AG08395 (cell line): ENCODE measurements around the gene ITSN2.
A peak's percentile ranks its signal among the peaks of the same experiment; 100 is the strongest.
"Not testable (repeated sequence)": the region's sequence is repeated elsewhere in the genome, so short reads cannot be mapped to it uniquely, and the experiment has no call there.

ENCODE experiments used
- DNase-seq: peaks from one replicate; pipeline ENCODE4 v3.0.0; 2012; ENCODE audit warnings: mixed read lengths, low spot score

ITSN2 gene

GRCh38 chr2:24363301-24363700 is 3.0 kb upstream of the ITSN2 start:
- no peak for DNase-seq

GRCh38 chr2:24362253-24362652 is 1.9 kb upstream of the ITSN2 start:
- no peak for DNase-seq

DNA sequence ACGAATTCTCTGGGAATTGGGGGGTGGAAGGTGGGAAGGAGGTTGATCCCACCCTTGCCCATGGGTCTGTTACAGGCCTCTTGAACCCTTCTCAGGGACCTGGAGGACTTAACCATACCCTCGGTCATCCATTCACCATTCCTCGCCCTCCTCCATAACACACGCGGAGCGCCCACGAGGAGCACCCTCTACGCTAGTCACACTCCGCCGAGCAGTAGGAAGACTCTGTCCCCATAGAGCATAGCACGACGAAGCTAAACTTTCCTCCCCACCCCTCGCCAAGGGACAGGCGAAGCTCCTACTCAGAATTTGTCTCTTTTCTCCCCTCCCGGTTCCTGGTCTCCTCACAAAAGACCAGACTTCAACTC is 611 bp upstream of the ITSN2 start:
- DNase-seq = no peak

DNA sequence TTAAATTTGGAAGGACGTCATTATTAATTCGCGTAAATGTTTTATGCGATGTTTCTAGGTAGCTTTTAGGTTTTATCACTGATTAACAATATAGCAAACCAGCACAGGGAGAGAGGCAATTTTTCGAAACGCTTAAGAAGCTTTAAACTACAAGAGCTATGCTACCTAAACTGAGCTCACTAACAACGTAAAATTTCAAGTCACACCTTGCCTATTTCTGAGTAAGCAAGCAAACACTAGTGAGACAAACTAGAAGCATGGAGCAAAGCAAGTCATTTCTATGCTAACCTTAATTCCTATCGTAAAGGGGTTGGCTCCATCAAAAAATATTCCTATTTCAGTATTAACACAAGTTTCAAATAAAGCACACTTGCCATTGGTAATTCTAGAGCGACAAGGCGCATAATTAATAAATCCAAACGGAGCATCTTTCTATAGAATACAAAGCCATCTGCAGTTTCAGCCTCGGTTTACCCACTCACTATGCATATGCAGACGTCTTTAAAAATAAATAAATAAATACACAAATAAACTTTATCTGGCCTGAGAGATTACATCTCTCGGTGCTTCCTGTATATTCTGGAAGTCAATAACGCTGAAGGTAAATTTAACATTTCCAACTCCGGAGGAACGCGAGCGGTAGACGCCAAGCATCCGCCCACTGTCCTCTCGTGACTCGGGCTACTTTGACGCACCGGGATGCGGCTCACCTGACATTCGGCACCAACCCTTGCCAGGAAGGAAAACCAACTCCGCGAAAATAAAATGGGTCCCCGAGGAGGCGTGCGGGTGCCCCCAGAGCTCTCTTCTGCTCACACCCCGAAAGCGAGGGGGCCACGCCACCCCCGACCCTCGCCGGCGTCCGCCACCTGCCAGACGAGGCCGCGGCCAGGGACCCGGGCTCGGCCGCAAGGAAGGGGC is 947 bp downstream of the ITSN2 start:
- peak; percentile 13 for DNase-seq

DNA sequence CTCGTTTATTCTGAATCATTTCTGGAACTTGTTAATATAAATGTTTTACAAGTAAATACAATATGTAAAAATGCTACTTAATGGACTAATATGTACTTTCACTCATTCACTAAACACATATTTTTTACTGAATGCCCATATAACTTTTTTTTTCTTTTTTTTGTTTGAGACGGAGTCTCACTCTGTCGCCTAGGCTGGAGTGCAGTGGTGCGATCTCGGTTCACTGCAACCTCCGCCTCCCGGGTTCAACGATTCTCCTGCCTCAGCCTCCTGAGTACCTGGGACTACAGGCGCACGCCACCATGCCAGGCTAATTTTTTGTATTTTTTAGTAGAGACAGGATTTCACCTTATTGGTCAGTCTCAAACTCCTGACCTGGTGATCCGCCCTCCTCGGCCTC is 2.6 kb downstream of the ITSN2 start:
- DNase-seq = not testable (repeated sequence)

DNA sequence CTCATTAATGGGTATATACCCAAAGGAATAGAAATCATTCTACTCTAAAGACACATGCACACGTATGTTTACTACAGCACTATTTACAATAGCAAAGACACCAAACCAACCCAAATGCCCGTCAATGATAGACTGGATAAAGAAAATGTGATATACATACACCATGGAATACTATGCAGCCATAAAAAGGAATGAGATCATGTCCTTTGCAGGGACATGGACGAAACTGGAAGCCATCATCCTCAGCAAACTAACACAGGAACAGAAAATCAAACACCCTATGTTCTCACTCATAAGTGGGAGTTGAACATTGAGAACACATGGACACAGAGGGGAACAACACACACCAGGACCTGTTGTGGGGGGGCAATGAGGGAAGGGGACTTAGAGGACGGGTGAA is 3.2 kb downstream of the ITSN2 start:
- DNase-seq = not testable (repeated sequence)

DNA sequence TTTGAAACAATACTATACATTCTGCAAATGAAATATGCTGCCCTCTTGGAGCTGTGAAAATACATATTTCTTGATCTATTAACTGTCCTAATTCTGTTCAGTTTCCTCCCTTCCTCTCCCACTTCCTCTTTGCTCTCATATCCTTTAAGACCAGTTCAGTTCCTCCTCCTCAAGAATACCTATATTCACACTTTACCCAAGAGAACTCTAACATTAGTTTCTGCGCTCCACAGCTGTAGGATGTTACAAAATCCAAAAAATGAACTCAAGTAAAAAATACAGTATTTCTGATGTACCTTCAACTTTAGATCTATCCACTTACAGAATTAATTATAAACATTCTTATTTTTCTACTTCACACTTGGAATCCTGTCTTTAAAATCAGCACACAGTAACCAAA is 5.4 kb downstream of the ITSN2 start:
- no peak for DNase-seq

- no peak for DNase-seq
Observed at GRCh38 chr2:24354395-24354794, 5.9 kb downstream of the ITSN2 start.

DNA sequence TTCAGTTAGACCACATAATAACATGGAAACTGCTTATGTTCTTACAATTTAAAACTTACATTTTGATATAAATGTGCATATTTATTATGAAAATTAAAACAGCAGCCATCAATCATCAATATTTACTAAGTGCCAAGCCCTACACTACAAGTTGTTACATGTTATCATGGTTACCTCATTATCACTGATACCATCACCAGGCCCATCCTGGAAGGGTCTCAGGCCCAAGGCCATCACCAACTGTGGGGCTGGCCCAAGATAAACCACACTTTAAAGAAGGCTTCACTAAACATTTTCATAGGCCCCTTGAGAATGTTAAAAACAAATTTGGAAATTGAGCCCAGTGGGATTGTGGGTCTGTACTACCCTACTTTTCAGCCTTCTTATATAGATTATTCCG is 6.4 kb downstream of the ITSN2 start:
- DNase-seq = no peak

GRCh38 chr2:24353364-24353763 is 7.0 kb downstream of the ITSN2 start:
- DNase-seq = no peak

- no peak for DNase-seq
Observed at GRCh38 chr2:24352664-24353063, 7.7 kb downstream of the ITSN2 start.

DNA sequence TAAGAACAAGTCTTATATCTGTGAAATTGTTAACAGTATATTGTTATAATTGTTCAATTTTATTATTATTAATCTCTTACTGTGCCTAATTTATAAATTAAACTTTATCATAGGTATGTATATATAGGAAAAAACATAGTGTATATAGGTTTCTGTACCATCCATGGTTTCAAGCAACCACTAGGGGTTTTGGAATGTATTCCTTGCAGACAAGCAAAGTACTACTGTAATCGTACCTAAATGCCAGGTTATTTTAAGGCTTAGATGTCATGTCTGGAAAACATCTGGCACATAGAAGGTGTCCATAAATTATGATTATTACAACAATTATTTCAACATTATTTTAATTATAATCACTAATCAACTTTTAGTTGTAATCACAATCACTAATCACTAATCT is 8.4 kb downstream of the ITSN2 start:
- no peak for DNase-seq

DNA sequence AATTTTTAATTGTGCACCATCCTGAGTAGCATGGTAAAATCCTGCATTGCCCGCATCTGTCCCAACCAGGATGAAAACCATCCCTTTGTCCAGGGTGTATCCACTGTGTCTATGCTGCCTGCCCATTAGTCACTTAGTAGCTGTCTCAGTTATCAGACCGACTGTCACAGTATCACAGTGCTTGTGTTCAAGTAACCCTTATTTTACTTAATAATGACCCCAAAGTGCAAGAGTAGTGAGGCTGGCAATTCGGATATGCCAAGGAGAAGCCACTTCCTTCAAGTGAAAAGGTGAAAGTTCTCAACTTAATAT is 8.8 kb downstream of the ITSN2 start:
- DNase-seq = no peak

DNA sequence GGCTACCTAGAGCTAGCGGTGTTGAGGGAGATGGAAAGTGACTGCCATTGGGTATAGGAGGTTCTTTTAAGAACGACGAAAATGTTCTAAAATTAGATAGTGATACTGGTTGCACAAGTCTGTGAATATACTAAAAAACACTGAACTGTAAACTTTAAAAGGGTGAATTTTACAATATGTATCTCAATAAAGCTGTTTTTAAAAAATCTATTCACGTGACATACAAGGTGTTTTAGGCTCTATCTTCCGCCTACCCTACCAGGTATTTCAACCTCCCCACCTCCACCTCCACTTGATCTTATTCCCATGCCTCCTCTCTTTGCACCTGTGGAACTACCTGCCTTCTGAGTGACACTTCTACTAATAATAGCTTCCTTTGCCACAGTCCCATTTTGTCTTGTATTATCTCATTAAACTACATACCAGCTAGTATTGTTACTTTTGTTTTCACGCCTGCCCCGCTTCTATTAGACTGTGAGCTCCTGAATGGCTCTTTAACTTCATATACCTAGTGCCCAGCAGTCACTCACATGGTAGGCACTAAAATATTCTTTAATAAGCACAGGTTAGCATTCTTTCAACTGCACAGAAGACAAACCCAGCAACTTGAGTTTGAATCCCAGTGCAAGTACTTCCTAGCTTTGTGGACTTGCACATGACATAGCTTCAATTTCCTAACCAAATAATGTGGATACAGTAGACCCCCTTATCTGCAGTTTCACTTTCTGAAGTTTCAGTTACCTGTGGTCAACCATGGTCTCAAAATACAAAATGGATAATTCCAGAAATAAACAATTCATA is 9.3 kb downstream of the ITSN2 start:
- DNase-seq = no peak

DNA sequence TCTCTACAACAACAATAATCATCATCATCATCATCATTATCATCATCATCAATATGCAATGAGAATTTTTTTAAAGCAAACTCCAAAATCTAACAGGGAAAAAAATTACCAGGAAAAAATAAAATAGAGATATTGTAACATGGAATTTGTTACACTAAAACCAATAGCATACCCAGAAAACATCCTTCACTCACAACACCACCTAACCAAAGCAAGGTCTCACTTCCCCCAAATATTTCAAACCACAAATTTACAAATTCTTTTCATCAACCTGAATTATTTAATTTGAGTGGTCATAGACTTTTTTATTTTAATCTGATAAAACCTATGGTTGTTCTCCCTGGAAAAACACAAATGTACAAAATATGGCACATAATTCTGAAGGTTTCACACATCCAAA is 11.2 kb downstream of the ITSN2 start:
- no peak for DNase-seq

- DNase-seq = no peak
Observed at GRCh38 chr2:24345937-24346336, 14.4 kb downstream of the ITSN2 start.

- no peak for DNase-seq
Observed at GRCh38 chr2:24343225-24343882, 17.0 kb downstream of the ITSN2 start.

DNA sequence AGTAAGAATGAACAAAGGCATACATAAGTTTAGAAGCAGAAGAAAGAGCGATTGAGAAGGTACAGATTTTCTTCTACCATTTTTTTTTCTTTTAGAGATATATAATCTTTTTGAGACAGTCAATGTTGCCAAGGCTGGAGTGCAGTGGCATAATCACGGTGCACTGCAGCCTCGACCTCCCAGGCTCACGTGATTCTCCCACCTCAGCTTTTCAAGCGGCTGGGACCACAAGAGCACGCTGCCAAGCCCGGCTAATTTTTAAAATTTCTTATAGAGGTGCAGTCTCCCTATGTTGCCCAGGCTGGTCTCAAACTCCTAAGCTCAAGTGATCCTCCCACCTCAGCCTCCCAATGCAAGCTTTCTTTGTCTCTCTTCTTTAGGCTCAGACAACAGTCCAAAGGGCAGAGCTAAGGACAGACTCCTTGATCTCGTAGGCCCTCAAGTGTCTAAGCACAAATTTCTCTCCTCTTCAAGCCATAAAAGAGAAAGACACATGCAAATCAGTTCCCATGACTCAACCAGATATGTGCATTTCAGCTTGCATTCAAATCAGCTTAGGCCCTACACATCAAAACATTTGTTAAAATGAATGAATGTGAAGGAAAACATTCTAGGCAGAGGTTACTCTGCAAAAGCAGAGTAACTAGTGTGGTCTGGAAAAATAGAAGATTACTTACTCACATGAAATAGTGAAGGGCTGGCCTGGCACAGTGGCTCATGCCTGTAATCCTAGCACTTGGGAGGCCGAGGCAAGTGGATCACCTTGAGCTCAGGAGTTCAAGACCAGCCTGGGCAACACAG is 18.0 kb downstream of the ITSN2 start:
- DNase-seq = no peak

DNA sequence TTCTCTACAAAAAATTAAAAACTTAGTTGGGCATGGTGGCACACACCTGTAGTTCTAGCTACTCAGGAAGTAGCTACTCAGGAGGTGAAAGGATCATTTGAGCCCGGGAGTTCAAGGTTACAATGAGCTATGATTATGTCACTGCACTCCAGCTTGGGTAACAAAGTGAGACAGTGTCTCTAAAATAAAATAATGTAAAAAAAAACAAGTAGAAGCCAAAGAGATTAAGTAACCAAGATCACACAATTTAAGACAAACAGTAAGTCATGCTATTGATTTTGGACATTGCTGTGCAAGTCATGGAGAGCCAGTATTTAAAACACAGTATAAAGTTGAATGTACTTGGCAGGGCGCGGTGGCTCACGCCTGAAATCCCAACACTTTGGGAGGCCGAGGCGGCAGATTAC is 20.5 kb downstream of the ITSN2 start:
- no peak for DNase-seq

DNA sequence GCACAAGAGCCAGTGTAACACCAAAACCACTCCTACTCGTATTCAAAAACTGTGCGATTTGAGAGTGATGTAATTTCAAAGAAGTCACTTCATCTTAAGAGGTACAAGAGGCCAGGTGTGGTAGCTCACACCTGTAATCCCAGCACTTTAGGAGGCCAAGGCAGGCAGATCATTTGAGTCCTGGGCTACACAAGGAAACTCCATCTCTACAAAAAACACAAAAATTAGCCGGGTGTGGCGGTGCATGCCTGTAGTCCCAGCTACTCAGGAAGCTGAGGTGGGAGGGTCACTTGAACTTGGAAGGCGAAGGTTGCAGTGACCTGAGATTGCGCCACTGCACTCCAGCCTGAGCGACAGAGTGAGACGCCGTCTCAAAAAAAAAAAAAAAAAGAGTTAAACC is 21.2 kb downstream of the ITSN2 start:
- DNase-seq = not testable (repeated sequence)

- DNase-seq = no peak
Observed at GRCh38 chr2:24337890-24338289, 22.4 kb downstream of the ITSN2 start.

DNA sequence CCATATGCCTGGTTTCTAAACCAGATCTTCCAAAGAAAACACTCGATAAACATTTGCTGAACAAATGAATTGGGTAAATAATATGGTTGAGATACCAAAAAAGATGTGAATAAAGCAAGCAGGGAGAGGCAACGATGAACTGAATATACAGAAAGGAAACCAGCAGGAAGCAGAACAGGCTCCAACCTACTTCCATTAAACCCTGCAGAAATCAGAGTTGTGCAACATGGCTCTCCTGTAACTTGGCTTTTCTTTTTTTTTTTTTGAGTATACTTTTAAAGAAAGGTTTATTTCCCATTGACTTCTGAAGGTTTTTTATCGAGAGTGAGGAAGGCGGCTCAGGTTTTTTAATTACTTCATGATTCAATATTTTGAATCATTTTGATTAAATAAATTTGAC is 23.5 kb downstream of the ITSN2 start:
- DNase-seq = no peak
